ENCODE results near the gene DNAJC5.
"Not testable (repeated sequence)": the region's sequence is repeated elsewhere in the genome, so short reads cannot be mapped to it uniquely, and the experiment has no call there.

The DNAJC5 gene

GRCh38 chr20:63929071-63929470 is 34.1 kb downstream of the DNAJC5 start:
- H3K27ac Mint-ChIP-seq: no peak overlapping the region
- peaks cover 54% of the 10 kb centered on the region for H3K36me3 Mint-ChIP-seq
- H3K4me1 Mint-ChIP-seq: peaks cover 2% of the 10 kb centered on the region
- no peak overlapping the region for H3K4me3 Mint-ChIP-seq
- H3K9me3 Mint-ChIP-seq: no peaks in the 10 kb centered on the region
- CTCF ChIA-PET: no interaction called here
- DNase-seq: no peak
- H3K27me3 Mint-ChIP-seq: no peaks in the 10 kb centered on the region

- H3K4me3 Mint-ChIP-seq, H3K4me1 Mint-ChIP-seq, CTCF ChIA-PET, H3K27ac Mint-ChIP-seq, DNase-seq, H3K27me3 Mint-ChIP-seq, H3K9me3 Mint-ChIP-seq: not testable (repeated sequence)
- H3K36me3 Mint-ChIP-seq: peaks cover 57% of the 10 kb centered on the region
Observed at GRCh38 chr20:63929473-63929883, 34.6 kb downstream of the DNAJC5 start.

- no peaks in the 10 kb centered on the region for H3K9me3 Mint-ChIP-seq
- no peak overlapping the region for H3K4me3 Mint-ChIP-seq
- H3K27ac Mint-ChIP-seq: peak overlapping the region; percentile 52
- no peaks in the 10 kb centered on the region for H3K4me1 Mint-ChIP-seq
- no peaks in the 10 kb centered on the region for H3K27me3 Mint-ChIP-seq
- peaks cover 61% of the 10 kb centered on the region for H3K36me3 Mint-ChIP-seq
- CTCF ChIA-PET: no interaction called here
- no peak for DNase-seq
Observed at GRCh38 chr20:63930971-63931553, 36.1 kb downstream of the DNAJC5 start.

- no peak for DNase-seq
- H3K9me3 Mint-ChIP-seq: no peaks in the 10 kb centered on the region
- peaks cover 58% of the 10 kb centered on the region for H3K36me3 Mint-ChIP-seq
- no peaks in the 10 kb centered on the region for H3K4me1 Mint-ChIP-seq
- H3K4me3 Mint-ChIP-seq: no peak overlapping the region
- H3K27me3 Mint-ChIP-seq: no peaks in the 10 kb centered on the region
- CTCF ChIA-PET: no interaction called here
- no peak overlapping the region for H3K27ac Mint-ChIP-seq
Observed at GRCh38 chr20:63931735-63932134, 36.8 kb downstream of the DNAJC5 start.

GRCh38 chr20:63932606-63933160 is 37.8 kb downstream of the DNAJC5 start:
- CTCF ChIA-PET: interaction anchor here (0.7 kb wide), 1 partner anchor 22 kb away, joined by 3 read pairs; no protein-coding TSS in a partner anchor
- H3K4me1 Mint-ChIP-seq: peaks cover 2% of the 10 kb centered on the region
- H3K27ac Mint-ChIP-seq: no peak overlapping the region
- DNase-seq: no peak
- H3K36me3 Mint-ChIP-seq: peaks cover 57% of the 10 kb centered on the region
- H3K4me3 Mint-ChIP-seq: no peak overlapping the region
- no peaks in the 10 kb centered on the region for H3K9me3 Mint-ChIP-seq
- H3K27me3 Mint-ChIP-seq: no peaks in the 10 kb centered on the region

- CTCF ChIA-PET: no interaction called here
- H3K27me3 Mint-ChIP-seq: no peaks in the 10 kb centered on the region
- H3K9me3 Mint-ChIP-seq: no peaks in the 10 kb centered on the region
- H3K36me3 Mint-ChIP-seq: peaks cover 54% of the 10 kb centered on the region
- H3K4me3 Mint-ChIP-seq: no peak overlapping the region
- peaks cover 2% of the 10 kb centered on the region for H3K4me1 Mint-ChIP-seq
- H3K27ac Mint-ChIP-seq: no peak overlapping the region
- no peak for DNase-seq
Observed at GRCh38 chr20:63933646-63934045, 38.7 kb downstream of the DNAJC5 start.

- Mint-ChIP-seq H3K4me1 (peaks cover 2% of the 10 kb centered on the region), H3K27ac (peak overlapping the region; percentile 37), H3K4me3 (no peak overlapping the region), H3K27me3 (no peaks in the 10 kb centered on the region), H3K36me3 (peaks cover 47% of the 10 kb centered on the region), H3K9me3 (no peaks in the 10 kb centered on the region)
- DNase-seq: no peak
- CTCF ChIA-PET: no interaction called here
Observed at GRCh38 chr20:63934271-63935068, 39.5 kb downstream of the DNAJC5 start.

- no peaks in the 10 kb centered on the region for H3K9me3 Mint-ChIP-seq
- DNase-seq: no peak
- H3K4me1 Mint-ChIP-seq: peaks cover 2% of the 10 kb centered on the region
- H3K36me3 Mint-ChIP-seq: peaks cover 47% of the 10 kb centered on the region
- no peaks in the 10 kb centered on the region for H3K27me3 Mint-ChIP-seq
- no peak overlapping the region for H3K4me3 Mint-ChIP-seq
- H3K27ac Mint-ChIP-seq: no peak overlapping the region
- CTCF ChIA-PET: interaction anchor here (1.6 kb wide), 1 partner anchor 38 kb away, joined by 4 read pairs; no protein-coding TSS in a partner anchor
Observed at GRCh38 chr20:63935447-63935846, 40.5 kb downstream of the DNAJC5 start.

GRCh38 chr20:63937596-63937995 is 42.7 kb downstream of the DNAJC5 start:
- Mint-ChIP-seq H3K27me3 (no peaks in the 10 kb centered on the region), H3K36me3 (peaks cover 47% of the 10 kb centered on the region), H3K4me3 (no peak overlapping the region), H3K4me1 (peaks cover 18% of the 10 kb centered on the region), H3K27ac (peak overlapping the region; percentile 33), H3K9me3 (peaks cover 1% of the 10 kb centered on the region)
- CTCF ChIA-PET: no interaction called here
- DNase-seq: no peak

- no peak for DNase-seq
- H3K27me3 Mint-ChIP-seq: no peaks in the 10 kb centered on the region
- H3K4me1 Mint-ChIP-seq: peaks cover 21% of the 10 kb centered on the region
- peaks cover 45% of the 10 kb centered on the region for H3K36me3 Mint-ChIP-seq
- no peak overlapping the region for H3K4me3 Mint-ChIP-seq
- peaks cover 1% of the 10 kb centered on the region for H3K9me3 Mint-ChIP-seq
- CTCF ChIA-PET: no interaction called here
- H3K27ac Mint-ChIP-seq: no peak overlapping the region
Observed at GRCh38 chr20:63939061-63939935, 44.4 kb downstream of the DNAJC5 start.

- peaks cover 40% of the 10 kb centered on the region for H3K36me3 Mint-ChIP-seq
- peaks cover 21% of the 10 kb centered on the region for H3K4me1 Mint-ChIP-seq
- H3K27ac Mint-ChIP-seq: no peak overlapping the region
- no peaks in the 10 kb centered on the region for H3K27me3 Mint-ChIP-seq
- no peak for DNase-seq
- CTCF ChIA-PET: no interaction called here
- no peak overlapping the region for H3K4me3 Mint-ChIP-seq
- H3K9me3 Mint-ChIP-seq: peaks cover 1% of the 10 kb centered on the region
Observed at GRCh38 chr20:63940071-63940471, 45.1 kb downstream of the DNAJC5 start.

GRCh38 chr20:63940472-63941266 is 45.7 kb downstream of the DNAJC5 start:
- peaks cover 1% of the 10 kb centered on the region for H3K9me3 Mint-ChIP-seq
- DNase-seq: no peak
- H3K4me1 Mint-ChIP-seq: peaks cover 21% of the 10 kb centered on the region
- CTCF ChIA-PET: no interaction called here
- H3K36me3 Mint-ChIP-seq: peaks cover 41% of the 10 kb centered on the region
- H3K4me3 Mint-ChIP-seq: no peak overlapping the region
- H3K27ac Mint-ChIP-seq: peak overlapping the region; percentile 87
- H3K27me3 Mint-ChIP-seq: no peaks in the 10 kb centered on the region

- DNase-seq: peak; percentile 89
- Mint-ChIP-seq H3K9me3 (peaks cover 1% of the 10 kb centered on the region), H3K4me3 (no peak overlapping the region), H3K4me1 (peaks cover 21% of the 10 kb centered on the region), H3K27ac (peak overlapping the region; percentile 87), H3K36me3 (peaks cover 36% of the 10 kb centered on the region), H3K27me3 (no peaks in the 10 kb centered on the region)
- CTCF ChIA-PET: no interaction called here
Observed at GRCh38 chr20:63941282-63942081, 46.6 kb downstream of the DNAJC5 start.
